MCF 10A (cell line): Measurements from ENCODE around the gene PLEKHG3. TPM values are rescaled to one million over a fixed set of nuclear protein-coding genes. Genes with fewer than 3 reads are reported as not detected.
A peak's percentile ranks its signal among the peaks of the same experiment; 100 is the strongest.

Source experiments
- BruUV-seq: library from RNA; stranded (reverse); fragments of 400-500 nt; replicated peaks from 2 replicates; lab custom pipeline; 2021; lab: Mats Ljungman, UMichigan
- CTCF ChIA-PET: fragments of 300-600 bp; sonication (Branson Sonifier 250); formaldehyde crosslinking; extraction: SDS; loops from one replicate; lab custom pipeline; 2021; ENCODE audit warnings: antibody characterized with exemption, inconsistent platforms; lab: Yijun Ruan, JAX
- POLR2A ChIA-PET: fragments of 300-600, 350-650 bp; sonication (Branson Sonifier 250); formaldehyde crosslinking; extraction: SDS; loops from one replicate; lab custom pipeline; 2020; ENCODE audit warnings: antibody characterized with exemption, inconsistent platforms; lab: Yijun Ruan, JAX
- DNase-seq: peaks from one replicate; pipeline ENCODE4 v3.0.0-alpha.2; 2018; ENCODE audit not compliant: unreplicated experiment
- H3K27ac Mint-ChIP-seq: one replicate; pipeline ENCODE4 v1.8.0; 2022; ENCODE audit warnings: mild to moderate bottlenecking, low read depth, mixed read lengths; ENCODE audit not compliant: unreplicated experiment
- H3K27me3 Mint-ChIP-seq: one replicate; pipeline ENCODE4 v1.8.0; 2022; ENCODE audit warnings: mixed read lengths; ENCODE audit not compliant: insufficient read depth, unreplicated experiment
- H3K36me3 Mint-ChIP-seq: one replicate; pipeline ENCODE4 v1.8.0; 2022; ENCODE audit warnings: mild to moderate bottlenecking, moderate library complexity, mixed read lengths; ENCODE audit not compliant: insufficient read depth, unreplicated experiment
- H3K4me1 Mint-ChIP-seq: one replicate; pipeline ENCODE4 v1.8.0; 2022; ENCODE audit warnings: mixed read lengths; ENCODE audit not compliant: insufficient read depth, unreplicated experiment
- H3K4me3 Mint-ChIP-seq: one replicate; pipeline ENCODE4 v1.8.0; 2022; ENCODE audit warnings: mild to moderate bottlenecking, moderate library complexity, mixed read lengths; ENCODE audit not compliant: unreplicated experiment
- H3K9me3 Mint-ChIP-seq: one replicate; pipeline ENCODE4 v1.8.0; 2022; ENCODE audit warnings: mixed read lengths; ENCODE audit not compliant: unreplicated experiment
- CTCF ChIP-seq: fragments of 200-600 bp; IDR thresholded peaks from one replicate; pipeline ENCODE4 v1.8.0; 2022; ENCODE audit warnings: antibody characterized with exemption, mild to moderate bottlenecking; ENCODE audit not compliant: unreplicated experiment
- intact Hi-C: fragments of 100-400 bp; cut with micrococcal nuclease; formaldehyde crosslinking; loops from 2 replicates; pipeline ENCODE4 v1.14.1; 2022
- total RNA-seq: library from RNA; stranded (reverse); gene quantifications from 2 replicates; pipeline ENCODE4 v1.2.3, GENCODE V29; 2022

Gene PLEKHG3
- total RNA-seq, 1 experiment from 2014 or later: 72.8 TPM

GRCh38 chr14:64706119-64706592, 1.9 kb downstream of the PLEKHG3 start:
- H3K4me3 Mint-ChIP-seq: peak overlapping the region; percentile 81
- H3K9me3 Mint-ChIP-seq: no peaks in the 10 kb centered on the region
- ChIA-PET CTCF (interaction anchor here (0.6 to 4.6 kb wide), 11 partner anchors 14 to 205 kb away, joined by 3 to 40 read pairs (median 4); no protein-coding TSS in a partner anchor), POLR2A (interaction anchor here (1.4 to 11.2 kb wide), 11 partner anchors 13 to 204 kb away, joined by 3 to 386 read pairs (median 20); partner anchors contain the start of gene ZBTB1)
- peaks cover 10% of the 10 kb centered on the region for H3K36me3 Mint-ChIP-seq
- no TSS peak for BruUV-seq
- intact Hi-C loops: loop anchor here (2.0 kb wide), 2 partner anchors 15 to 57 kb away; no protein-coding TSS in a partner anchor
- no peak for TF ChIP-seq CTCF
- H3K4me1 Mint-ChIP-seq: peaks cover 64% of the 10 kb centered on the region
- no peaks in the 10 kb centered on the region for H3K27me3 Mint-ChIP-seq
- peak overlapping the region; percentile 49 for H3K27ac Mint-ChIP-seq
- DNase-seq: no peak

- Mint-ChIP-seq H3K9me3 (no peaks in the 10 kb centered on the region), H3K27ac (peak overlapping the region; percentile 76), H3K36me3 (peaks cover 15% of the 10 kb centered on the region), H3K27me3 (no peaks in the 10 kb centered on the region), H3K4me3 (peak overlapping the region; percentile 81), H3K4me1 (peaks cover 64% of the 10 kb centered on the region)
- intact Hi-C loops: loop anchor here (2.0 kb wide), 2 partner anchors 14 to 56 kb away; no protein-coding TSS in a partner anchor
- TF ChIP-seq CTCF: no peak
- CTCF ChIA-PET: interaction anchor here (0.7 to 4.6 kb wide), 10 partner anchors 11 to 58 kb away, joined by 3 to 40 read pairs (median 4); no protein-coding TSS in a partner anchor
- POLR2A ChIA-PET: interaction anchor here (1.1 to 11.2 kb wide), 12 partner anchors 14 to 204 kb away, joined by 3 to 386 read pairs (median 12); partner anchors contain the start of gene ZBTB1
- no TSS peak for BruUV-seq
- no peak for DNase-seq
These were observed 2.5 kb downstream of the PLEKHG3 start for GRCh38 chr14:64706593-64707193.

- DNase-seq: peak; percentile 92
- TF ChIP-seq CTCF: no peak
- no peaks in the 10 kb centered on the region for H3K9me3 Mint-ChIP-seq
- BruUV-seq: no TSS peak
- H3K36me3 Mint-ChIP-seq: peaks cover 15% of the 10 kb centered on the region
- POLR2A ChIA-PET: interaction anchor here (0.9 to 11.2 kb wide), 14 partner anchors 13 to 203 kb away, joined by 3 to 386 read pairs (median 8); partner anchors contain the start of gene ZBTB1
- peaks cover 60% of the 10 kb centered on the region for H3K4me1 Mint-ChIP-seq
- no peaks in the 10 kb centered on the region for H3K27me3 Mint-ChIP-seq
- peak overlapping the region; percentile 76 for H3K27ac Mint-ChIP-seq
- intact Hi-C loops: loop anchor here (2.0 kb wide), 2 partner anchors 13 to 55 kb away; no protein-coding TSS in a partner anchor
- peak overlapping the region; percentile 81 for H3K4me3 Mint-ChIP-seq
- CTCF ChIA-PET: interaction anchor here (0.6 to 4.6 kb wide), 10 partner anchors 10 to 115 kb away, joined by 3 to 40 read pairs (median 4); no protein-coding TSS in a partner anchor
These were observed 3.4 kb downstream of the PLEKHG3 start for GRCh38 chr14:64707661-64708060.
